ENCODE measurements around the gene PDIA5.

DNA sequence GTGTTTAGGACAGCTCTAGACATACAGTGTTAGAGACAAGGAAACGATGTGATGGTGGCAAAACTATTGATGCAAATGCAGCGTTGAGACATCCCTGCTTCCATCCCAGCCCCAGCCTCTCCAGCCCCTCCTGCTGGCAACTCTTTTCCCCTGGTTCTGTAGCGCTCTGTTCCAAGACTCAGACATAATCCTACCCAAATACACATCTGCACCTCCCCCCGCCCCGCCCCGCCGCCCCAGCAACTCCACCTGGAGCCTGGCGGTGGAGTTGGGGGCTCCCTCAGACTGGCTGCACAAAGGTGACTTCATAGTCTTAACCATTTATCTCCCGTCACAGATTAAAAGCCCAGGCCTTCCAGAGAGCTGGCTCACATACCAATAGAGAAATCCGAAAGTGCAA, 127.7 kb downstream of the PDIA5 start:
- TF ChIP-seq, protein P1, sequence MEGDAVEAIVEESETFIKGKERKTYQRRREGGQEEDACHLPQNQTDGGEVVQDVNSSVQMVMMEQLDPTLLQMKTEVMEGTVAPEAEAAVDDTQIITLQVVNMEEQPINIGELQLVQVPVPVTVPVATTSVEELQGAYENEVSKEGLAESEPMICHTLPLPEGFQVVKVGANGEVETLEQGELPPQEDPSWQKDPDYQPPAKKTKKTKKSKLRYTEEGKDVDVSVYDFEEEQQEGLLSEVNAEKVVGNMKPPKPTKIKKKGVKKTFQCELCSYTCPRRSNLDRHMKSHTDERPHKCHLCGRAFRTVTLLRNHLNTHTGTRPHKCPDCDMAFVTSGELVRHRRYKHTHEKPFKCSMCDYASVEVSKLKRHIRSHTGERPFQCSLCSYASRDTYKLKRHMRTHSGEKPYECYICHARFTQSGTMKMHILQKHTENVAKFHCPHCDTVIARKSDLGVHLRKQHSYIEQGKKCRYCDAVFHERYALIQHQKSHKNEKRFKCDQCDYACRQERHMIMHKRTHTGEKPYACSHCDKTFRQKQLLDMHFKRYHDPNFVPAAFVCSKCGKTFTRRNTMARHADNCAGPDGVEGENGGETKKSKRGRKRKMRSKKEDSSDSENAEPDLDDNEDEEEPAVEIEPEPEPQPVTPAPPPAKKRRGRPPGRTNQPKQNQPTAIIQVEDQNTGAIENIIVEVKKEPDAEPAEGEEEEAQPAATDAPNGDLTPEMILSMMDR (IDR thresholded peaks at IDR 0.05): peak; percentile 64
- TF ChIP-seq SIN3A (IDR thresholded peaks at IDR 0.05; ENCODE audit: borderline replicate concordance, insufficient read depth, low read depth, low read length) (no peak), POLR2AphosphoS5 (IDR thresholded peaks at IDR 0.05; ENCODE audit: low read depth, low read length) (no peak)
